GM18526 (cell line): Measurements from ENCODE around the gene ADCY2.

ENCODE experiments used
- POLR2A ChIP-seq: IDR thresholded peaks from 3 replicates; pipeline ENCODE4 v1.6.1; 2011; ENCODE audit not compliant: insufficient read length; ENCODE audit errors: extremely low read depth

ADCY2 gene

DNA sequence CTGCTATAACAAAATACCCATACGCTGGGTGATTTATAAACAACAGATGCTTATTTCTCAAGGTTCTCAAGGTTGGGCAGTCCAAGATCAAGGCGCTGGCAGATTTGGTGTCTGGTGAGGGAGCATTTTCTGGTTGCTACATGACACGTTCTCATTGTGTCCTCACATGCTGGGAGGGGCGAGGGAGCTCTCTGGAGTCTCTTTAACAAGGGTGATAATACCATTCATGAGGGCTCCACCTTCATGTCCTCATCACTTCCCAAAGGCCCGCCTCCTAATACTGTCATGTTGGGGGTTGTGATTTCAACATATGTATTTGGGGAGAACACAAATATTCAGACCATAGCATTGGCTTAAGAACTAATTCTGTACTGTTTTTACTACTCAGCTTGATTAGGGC lies 450.4 kb downstream of the ADCY2 start:
- TF ChIP-seq POLR2A, result no peak

DNA sequence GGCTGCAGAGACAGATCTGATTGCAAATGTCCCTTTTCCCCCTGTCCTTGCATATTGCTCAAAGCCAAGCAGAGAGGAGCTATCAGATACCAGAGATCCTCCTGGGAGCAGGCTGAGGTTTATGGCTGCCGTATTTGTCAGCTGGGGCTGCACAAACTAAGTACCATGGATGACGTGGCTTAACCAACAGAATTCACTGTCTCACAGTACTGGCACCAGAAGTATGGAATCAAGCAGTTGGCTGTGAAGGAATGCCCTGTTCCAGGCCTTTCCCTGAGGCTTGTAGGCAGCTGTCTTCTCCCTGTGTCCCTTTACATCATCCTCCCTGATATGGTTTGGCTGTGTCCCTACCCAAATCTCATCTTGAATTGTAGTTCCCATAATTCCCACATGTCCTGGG lies 452.4 kb downstream of the ADCY2 start:
- no peak for TF ChIP-seq POLR2A

DNA sequence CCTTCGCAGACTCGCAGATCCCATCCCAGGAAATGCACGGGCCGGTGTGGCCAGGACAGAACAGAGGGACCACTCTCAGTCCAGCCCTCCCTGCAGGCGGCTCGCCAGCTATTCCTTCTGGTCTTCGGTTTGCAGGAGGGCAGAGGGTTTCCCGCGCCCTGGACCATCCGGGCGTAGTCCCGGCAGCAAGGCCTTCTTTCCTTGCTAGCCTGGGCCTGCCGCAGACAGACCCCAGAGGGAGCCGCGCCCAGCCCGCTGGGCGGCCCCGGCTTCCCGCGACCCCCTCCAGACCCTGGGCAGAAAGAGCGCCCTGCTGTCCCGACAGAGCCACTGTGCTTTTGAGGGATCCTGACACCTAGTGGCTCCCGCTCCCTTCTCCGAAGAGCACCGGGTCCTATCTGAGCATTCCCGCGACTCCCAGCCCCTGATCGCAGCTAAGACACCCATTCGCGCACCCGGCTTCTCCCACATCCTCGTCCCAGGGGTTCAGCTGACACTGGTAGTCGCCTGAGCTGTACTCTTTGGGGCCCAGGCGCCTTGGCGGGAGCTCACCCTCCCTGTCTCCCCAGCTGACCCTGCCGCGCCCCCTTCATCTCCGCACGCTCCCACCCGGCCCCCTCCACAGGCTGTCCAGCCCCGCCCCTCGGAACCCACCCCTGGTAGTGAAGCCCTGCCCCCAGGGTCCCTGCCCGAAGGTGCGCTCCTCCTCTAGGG lies 453.9 kb downstream of the ADCY2 start:
- no peak for TF ChIP-seq POLR2A

DNA sequence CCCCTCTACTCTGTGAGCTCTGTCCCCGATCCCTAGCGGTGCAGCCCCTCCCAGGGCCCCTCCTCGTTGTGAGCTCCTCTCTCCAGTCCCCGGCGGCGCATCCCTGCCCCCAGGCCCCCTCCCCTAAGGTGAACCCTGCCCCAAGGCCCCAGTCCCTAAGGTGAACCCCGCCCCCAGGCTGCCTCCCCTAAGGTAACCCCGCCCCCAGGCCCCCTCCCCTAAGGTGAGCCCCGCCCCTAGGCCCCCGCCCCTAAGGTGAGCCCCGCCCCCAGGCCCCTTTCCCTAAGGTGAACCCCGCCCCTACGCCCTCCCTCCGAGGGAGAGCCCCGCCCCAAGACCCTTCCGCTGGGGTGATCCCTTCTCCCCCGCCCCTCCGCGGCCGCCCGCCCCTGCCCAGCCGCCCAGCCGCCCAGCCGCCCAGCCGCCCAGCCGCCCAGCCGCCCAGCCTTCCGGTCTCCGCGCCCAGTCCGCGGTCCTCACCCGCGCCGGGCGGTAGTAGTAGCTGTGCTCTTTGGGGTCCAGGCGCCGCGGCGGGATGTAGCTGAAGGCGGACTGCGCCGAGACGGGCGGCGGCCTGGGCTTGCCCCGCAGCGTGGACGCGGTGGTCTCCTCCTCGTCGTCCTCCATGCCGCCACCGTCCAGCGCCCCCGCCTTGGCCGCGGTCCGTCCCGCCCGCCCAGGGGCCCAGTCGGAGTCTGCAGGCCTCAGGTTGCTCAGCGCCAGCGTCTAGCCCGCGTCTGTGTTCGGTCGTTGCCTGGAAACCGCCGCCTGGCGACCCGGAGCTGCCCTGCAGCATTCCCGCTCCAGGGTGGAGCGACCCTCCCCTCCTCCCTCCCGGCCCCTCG lies 454.7 kb downstream of the ADCY2 start, which contains the start of gene CFAP90:
CFAP90 (minus strand) TSS at position 739 of the 845 bp plus-strand sequence; CDS start at position 627, 112 bp downstream.
- TF ChIP-seq POLR2A, result no peak

DNA sequence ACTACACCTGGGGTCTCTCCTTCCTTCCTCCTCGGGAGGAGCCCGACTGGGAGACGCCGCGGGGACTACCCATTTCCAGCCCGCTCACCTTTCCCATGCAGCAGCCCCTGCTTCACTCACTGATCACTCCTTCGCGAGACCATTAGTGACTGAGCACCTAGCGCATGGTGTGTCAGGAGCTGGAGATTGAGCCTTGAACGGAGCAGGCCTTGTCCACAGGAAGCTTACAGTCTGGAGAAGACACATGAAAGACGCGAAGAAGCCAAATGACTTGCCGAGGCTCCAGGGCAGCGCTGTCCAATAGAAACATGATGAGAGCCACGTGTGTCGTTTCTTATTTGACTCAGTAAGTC lies 455.3 kb downstream of the ADCY2 start:
- no peak for TF ChIP-seq POLR2A

DNA sequence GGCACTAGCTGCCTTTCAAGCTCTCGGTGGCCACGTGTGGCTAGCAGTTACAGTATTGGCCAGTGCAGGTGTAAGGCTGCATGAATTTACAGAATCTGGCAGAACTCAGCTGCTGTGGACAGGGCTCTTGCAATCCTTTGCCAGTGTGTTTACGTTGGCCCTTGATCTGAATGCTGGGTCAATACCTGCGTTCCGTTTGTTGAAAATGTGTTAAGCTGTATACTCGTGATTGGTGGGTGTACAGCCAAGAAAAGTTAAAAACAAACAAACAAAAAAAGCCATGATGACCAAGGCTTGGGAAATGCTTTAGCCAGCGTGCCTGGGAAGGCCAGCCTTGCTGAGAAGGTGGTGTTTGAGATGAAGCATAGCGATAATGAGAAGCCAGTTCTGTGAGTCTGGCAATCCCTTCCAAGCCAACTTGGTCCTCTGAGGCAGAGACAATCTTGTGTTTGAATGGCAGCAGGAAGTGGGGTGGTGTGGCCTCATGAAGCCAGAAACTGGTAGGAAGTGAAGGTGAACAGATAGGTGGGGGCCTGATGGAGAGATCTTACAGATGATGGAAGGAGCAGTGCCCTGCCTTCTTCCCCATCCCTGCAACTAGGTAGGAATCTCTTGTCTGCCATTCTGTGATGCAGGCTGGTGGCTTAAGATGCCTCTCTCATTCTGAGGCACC lies 455.8 kb downstream of the ADCY2 start:
- TF ChIP-seq POLR2A, result no peak

DNA sequence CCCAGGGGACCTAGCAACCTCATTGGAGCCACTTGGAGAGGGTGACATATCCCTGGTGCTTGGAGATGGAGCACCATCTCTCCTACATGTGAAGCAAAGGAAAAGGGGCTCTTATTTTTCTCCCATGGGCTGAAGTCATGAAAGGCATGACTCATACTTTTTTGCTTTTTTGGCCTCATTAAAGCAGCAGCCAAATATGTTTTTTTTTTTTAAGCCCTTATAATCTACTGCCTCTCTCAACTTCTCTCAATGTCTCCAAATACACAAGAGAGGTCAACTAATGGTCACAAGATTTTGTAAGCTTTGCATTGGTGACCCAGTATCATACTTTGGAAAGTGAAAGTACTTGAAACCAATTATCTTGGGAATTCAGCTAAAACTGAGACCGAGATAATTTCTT lies 456.6 kb downstream of the ADCY2 start:
- TF ChIP-seq POLR2A, result no peak

DNA sequence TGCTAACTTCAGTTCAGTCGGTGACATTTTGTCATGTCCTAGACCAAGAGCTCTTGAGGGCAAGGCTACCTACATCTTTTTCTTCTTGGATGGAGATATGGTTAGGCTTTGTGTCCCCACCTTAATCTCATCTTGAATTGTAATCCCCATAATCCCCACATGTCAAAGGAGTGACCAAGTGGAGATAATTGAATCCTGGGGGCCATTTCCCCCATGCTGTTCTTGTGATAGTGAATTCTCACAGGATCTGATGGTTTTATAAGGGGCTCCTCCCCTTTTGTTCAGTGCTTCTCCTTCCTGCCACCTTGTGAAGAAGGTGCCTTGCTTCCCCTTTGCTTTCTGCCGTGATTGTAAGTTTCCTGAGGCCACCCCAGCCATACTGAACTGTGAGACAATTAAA lies 457.1 kb downstream of the ADCY2 start:
- no peak for TF ChIP-seq POLR2A

DNA sequence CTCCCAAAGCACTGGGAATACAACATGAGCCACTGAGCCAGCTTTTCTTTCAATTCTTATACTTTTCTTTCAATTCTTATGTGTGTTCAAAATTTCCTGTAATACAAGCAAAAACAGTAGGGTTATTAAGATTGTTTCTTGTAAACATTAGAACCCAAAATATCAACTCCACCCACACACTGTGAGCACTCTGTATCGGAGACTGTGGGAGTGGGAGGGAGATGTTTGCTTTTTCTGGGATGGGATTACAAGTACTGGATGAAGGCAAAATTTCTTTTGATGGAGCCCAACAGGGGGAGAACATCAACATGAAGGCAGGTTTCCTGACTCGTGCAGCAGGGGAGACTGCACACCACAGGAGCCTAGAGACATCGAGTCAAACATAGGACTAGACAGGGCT lies 459.7 kb downstream of the ADCY2 start:
- no peak for TF ChIP-seq POLR2A

DNA sequence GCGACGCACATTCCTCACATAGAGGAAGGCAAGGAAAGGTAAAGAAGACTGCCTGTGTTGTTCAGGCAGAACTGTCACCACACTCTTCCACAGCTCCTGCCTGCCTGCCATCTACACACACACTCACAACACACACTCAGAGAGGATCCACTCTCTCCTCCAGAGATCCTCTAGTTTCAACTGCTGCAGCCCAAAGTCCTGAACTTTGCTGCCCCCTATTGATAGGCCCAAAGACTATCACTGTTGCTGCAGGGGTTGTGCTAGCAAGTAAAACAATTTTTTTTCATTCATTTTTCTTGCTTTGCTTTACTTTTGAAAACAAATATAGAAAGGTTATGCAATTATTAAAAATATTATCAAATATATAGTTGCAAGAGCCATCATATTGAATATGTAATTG lies 460.9 kb downstream of the ADCY2 start:
- no peak for TF ChIP-seq POLR2A

DNA sequence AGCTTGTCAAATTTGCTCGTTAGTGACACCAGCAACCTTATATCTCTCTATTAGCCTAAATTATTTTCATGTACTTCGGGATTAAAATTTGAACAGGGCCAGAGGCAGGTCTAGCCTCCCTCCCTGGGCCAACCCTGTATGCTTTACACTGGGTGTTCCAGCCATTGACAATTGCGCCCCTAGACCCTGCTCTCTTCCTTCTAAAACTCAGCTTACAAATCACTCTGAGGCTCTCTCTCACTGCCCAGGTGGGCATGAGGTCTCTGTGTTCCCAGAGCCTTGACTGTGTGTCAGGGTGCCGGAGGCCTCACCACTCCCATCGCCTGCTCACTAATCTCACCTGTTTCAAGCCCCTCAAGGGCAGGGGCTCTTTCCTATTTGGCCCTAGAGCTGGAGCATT lies 461.4 kb downstream of the ADCY2 start:
- TF ChIP-seq POLR2A, result no peak

DNA sequence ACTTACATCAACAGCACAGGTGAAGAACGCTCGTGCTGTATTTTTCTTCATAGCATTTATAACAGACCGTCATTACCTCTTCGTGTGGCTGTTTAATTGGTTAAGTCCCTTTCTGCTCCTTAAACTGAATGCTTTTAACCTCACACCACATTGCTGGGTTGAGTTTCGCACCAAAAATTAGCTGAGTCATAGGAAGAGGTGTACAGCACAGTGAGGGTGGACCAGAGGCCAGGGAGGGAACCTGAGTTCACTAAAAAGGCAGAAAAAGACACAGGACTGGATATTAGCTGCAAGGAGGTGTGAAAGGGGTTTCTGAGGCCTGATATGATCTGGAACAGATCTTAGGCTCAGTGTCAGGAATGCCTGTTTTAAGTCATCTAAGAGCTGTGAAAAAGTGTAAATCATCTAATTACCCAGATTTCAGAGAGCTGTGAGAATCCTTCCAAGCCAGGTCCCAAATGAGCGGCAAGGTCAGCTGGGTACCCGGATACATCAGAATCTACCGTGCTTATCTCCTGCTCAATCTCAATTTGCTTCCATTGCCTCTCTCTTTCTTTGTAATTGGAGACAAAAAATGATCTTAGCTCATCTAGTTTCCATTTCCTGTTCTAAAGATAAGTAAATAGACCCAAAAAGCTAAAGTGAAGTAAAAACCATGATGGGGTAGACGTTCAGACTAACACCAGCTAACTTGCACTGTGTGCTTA lies 462.1 kb downstream of the ADCY2 start:
- TF ChIP-seq POLR2A, result no peak

DNA sequence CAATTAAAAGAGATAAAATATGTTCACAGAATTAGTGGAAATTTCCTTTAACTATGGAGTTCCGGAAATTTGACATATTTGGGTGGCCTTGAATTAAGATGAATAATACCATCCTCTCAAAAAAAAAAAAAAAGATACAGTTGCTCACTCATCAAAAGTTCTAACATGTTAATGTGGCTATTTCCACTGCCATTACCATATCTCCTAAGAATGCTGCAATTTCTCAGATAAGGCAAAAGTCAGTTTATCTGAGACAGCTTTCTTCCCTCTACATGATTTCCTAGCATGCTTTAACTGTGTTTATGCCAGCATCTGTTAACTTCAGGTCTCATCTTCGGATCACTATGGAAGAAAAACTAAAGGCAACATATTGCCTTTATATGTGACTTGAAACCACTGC lies 470.3 kb downstream of the ADCY2 start:
- no peak for TF ChIP-seq POLR2A

DNA sequence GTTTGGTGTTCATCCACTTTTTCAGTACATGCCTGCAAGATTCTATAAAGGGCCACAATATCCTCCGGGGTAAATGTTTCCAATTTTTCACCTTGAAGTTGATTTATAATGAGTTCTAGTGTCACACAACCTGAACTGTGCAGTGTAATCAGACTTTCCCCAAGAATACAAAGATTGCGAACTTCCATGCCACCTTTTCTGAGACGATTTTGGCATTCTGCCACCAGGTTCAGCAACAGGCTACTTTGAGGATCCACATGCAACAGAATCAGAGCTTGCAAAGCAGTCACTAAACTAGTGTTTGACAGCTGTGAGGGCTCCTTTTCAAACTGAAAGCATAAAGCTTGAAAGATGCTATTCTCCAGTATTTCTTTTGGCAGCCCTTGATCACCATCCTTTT lies 471.3 kb downstream of the ADCY2 start:
- no peak for TF ChIP-seq POLR2A

DNA sequence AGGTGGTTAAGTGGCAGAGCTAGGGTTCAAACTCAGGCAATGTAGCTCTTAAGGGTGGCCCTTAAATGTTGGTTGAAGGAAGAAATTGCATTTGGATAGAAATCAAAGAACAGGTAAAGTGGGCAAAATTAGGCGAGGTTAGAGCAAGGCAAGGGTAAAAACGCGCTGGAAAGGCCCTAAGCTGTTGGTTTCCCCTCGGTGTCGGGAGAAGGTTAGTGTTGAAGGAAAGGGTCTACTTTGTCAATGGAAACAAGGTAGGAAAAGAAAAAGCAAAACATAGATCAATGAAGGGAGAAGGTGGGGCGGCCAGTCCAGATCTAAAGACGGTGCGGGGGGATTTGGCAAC lies 472.5 kb downstream of the ADCY2 start:
- no peak for TF ChIP-seq POLR2A
